H1 (cell line): ENCODE data around the gene HIVEP2. TPM values are rescaled to one million over a fixed set of nuclear protein-coding genes. Genes with fewer than 3 reads are reported as not detected.

Source experiments
- EGR1 ChIP-seq: IDR thresholded peaks from 2 replicates; pipeline ENCODE4 v1.6.1; 2011; ENCODE audit warnings: low read depth, low read length, borderline replicate concordance
- FOSL1 ChIP-seq: IDR thresholded peaks from 2 replicates; pipeline ENCODE4 v1.6.1; 2011; ENCODE audit warnings: mild to moderate bottlenecking, low read depth, low read length, moderate library complexity; ENCODE audit not compliant: insufficient read depth
- MAFK ChIP-seq: IDR thresholded peaks from 2 replicates; pipeline ENCODE4 v1.6.1; 2012; ENCODE audit warnings: low read depth, mild to moderate bottlenecking, improper control_type of control experiment, low read length
- TAF7 ChIP-seq: optimal IDR thresholded peaks from 2 replicates; pipeline ENCODE3; 2011; ENCODE audit warnings: low read depth, mild to moderate bottlenecking, inconsistent platforms, low read length, moderate library complexity, borderline replicate concordance
- YY1 ChIP-seq: IDR thresholded peaks from 2 replicates; pipeline ENCODE4 v1.6.1; 2011; ENCODE audit warnings: low read depth, mild to moderate bottlenecking, low read length
- polyA plus RNA-seq, 7 experiments: library from polyadenylated mRNA; depleted of rRNA in 3 of 7; stranded (reverse) in 5 of 7; unstranded in 2 of 7; fragments of >200 nt in 5 of 7; fragments of 200-250 nt in 2 of 7; gene quantifications; 1 replicate in 5 of 7; 2 replicates in 1 of 7; 4 replicates in 1 of 7; pipeline versions ENCODE4 v1.2.1 to v1.2.3, GENCODE V29; 2011 to 2013; ENCODE audit warnings: missing spikeins in 2 of 7, mixed read lengths in 2 of 7
- total RNA-seq: library from RNA; stranded (reverse); fragmentation: NEBNext Ultra II Directional; extraction: Animal tissue kit (Norgen Biotek cat#: 25700); gene quantifications from 2 replicates; pipeline ENCODE4 v1.2.1, GENCODE V29; 2021

The HIVEP2 gene
- total and polyA plus RNA-seq, 2 of the 8 experiments (the other 6 are each of a cell fraction or from before 2014, with no cell fraction given) = 2.2 to 6.1 TPM

GRCh38 chr6:142763205-142763604 is 181.8 kb downstream of the HIVEP2 start (continued):
- no peak for TF ChIP-seq FOSL1
- TF ChIP-seq YY1 = no peak
- no peak for TF ChIP-seq TAF7
- no peak for TF ChIP-seq EGR1
- TF ChIP-seq MAFK = no peak
